ENCODE data around the gene RCSD1.

Gene RCSD1

DNA sequence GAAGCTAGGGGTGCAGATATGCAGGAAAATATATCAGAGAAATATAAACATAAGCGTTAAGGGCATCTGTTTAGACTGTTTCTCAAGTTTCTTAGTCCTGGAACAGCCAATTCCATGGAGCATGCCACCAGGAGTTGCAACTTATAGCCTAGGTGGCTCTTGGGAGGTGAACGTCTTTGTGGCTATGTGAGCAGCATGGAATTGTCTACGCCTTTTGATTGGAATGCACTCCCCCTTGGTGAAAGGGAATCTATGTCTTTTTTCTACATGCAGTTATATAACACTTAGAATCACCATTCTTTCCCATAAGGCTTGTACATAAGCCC is 12.4 kb downstream of the RCSD1 start:
- no peak overlapping the region for H2BK15ac ChIP-seq (ENCODE audit: low read depth, poor library complexity, severe bottlenecking)
- no peak overlapping the region for H3K27ac ChIP-seq (ENCODE audit: low read length, poor library complexity, severe bottlenecking)
- no peak overlapping the region for H3K9ac ChIP-seq (ENCODE audit: low read length)
- H3K18ac ChIP-seq (ENCODE audit: low read depth in 1 of 2, low read length in 2 of 2) = no peak overlapping the region
- no peak for DNase-seq
- no peak overlapping the region for H4K8ac ChIP-seq (ENCODE audit: low read length)
- H3K4me1 ChIP-seq (ENCODE audit: control insufficient read depth, insufficient read depth, low read depth, low read length) = no peaks in the 10 kb centered on the region
- H3K79me1 ChIP-seq (replicated peaks; ENCODE audit: low read length, poor library complexity, severe bottlenecking) = no peaks in the 10 kb centered on the region
- H3K27me3 ChIP-seq (ENCODE audit: control insufficient read depth in 1 of 2, insufficient read depth in 1 of 2, low read length in 2 of 2) = peaks cover 11 to 19% of the 10 kb centered on the region in 2 experiments
- WGBS = 78% methylated on average over 1 of the region's 3 CpGs
- no peak overlapping the region for H2AFZ ChIP-seq (ENCODE audit: low read depth, low read length)
- H3K23ac ChIP-seq (ENCODE audit: low read length in 2 of 2) = no peak overlapping the region
- H2AK5ac ChIP-seq (ENCODE audit: low read length, severe bottlenecking) = no peak overlapping the region
- no peak overlapping the region for H2BK120ac ChIP-seq (ENCODE audit: low read depth, low read length)
- H3K14ac ChIP-seq (ENCODE audit: low read length in 2 of 2) = no peak overlapping the region
- no peak overlapping the region for H4K91ac ChIP-seq (ENCODE audit: low read length)
- no peak overlapping the region for H3K4ac ChIP-seq (ENCODE audit: low read depth in 1 of 2, low read length in 2 of 2)
- no peaks in the 10 kb centered on the region for H3K9me3 ChIP-seq (ENCODE audit: control insufficient read depth, low read length)
- H3K36me3 ChIP-seq (ENCODE audit: control insufficient read depth in 1 of 2, insufficient read depth in 2 of 2, low read depth in 1 of 2, low read length in 2 of 2) = no peaks in the 10 kb centered on the region
- H3K4me3 ChIP-seq (ENCODE audit: insufficient read depth in 1 of 2, low read depth in 1 of 2, low read length in 2 of 2) = no peak overlapping the region
- H3K4me2 ChIP-seq (ENCODE audit: low read length, poor library complexity, severe bottlenecking) = no peak overlapping the region
- H2BK5ac ChIP-seq (ENCODE audit: low read depth, low read length, poor library complexity, severe bottlenecking) = no peak overlapping the region
- H2BK12ac ChIP-seq (ENCODE audit: low read length in 2 of 2) = no peak overlapping the region

GRCh38 chr1:167643441-167643840 is 13.4 kb downstream of the RCSD1 start:
- no peak overlapping the region for H4K8ac ChIP-seq (ENCODE audit: low read length)
- H2BK15ac ChIP-seq (ENCODE audit: low read depth, poor library complexity, severe bottlenecking) = no peak overlapping the region
- no peak overlapping the region for H2AK5ac ChIP-seq (ENCODE audit: low read length, severe bottlenecking)
- H3K18ac ChIP-seq (ENCODE audit: low read depth in 1 of 2, low read length in 2 of 2) = no peak overlapping the region
- DNase-seq = no peak
- no peaks in the 10 kb centered on the region for H3K36me3 ChIP-seq (ENCODE audit: control insufficient read depth in 1 of 2, insufficient read depth in 2 of 2, low read depth in 1 of 2, low read length in 2 of 2)
- no peaks in the 10 kb centered on the region for H3K4me1 ChIP-seq (ENCODE audit: control insufficient read depth, insufficient read depth, low read depth, low read length)
- no peak overlapping the region for H3K14ac ChIP-seq (ENCODE audit: low read length in 2 of 2)
- no peak overlapping the region for H3K4ac ChIP-seq (ENCODE audit: low read depth in 1 of 2, low read length in 2 of 2)
- H3K9me3 ChIP-seq (ENCODE audit: control insufficient read depth, low read length) = no peaks in the 10 kb centered on the region
- H2AFZ ChIP-seq (ENCODE audit: low read depth, low read length) = no peak overlapping the region
- no peak overlapping the region for H2BK5ac ChIP-seq (ENCODE audit: low read depth, low read length, poor library complexity, severe bottlenecking)
- no peak overlapping the region for H3K27ac ChIP-seq (ENCODE audit: low read length, poor library complexity, severe bottlenecking)
- H3K79me1 ChIP-seq (replicated peaks; ENCODE audit: low read length, poor library complexity, severe bottlenecking) = no peaks in the 10 kb centered on the region
- no peak overlapping the region for H3K23ac ChIP-seq (ENCODE audit: low read length in 2 of 2)
- H2BK12ac ChIP-seq (ENCODE audit: low read length in 2 of 2) = no peak overlapping the region
- H3K27me3 ChIP-seq (ENCODE audit: control insufficient read depth in 1 of 2, insufficient read depth in 1 of 2, low read length in 2 of 2) = peaks cover 7 to 19% of the 10 kb centered on the region in 2 experiments
- no peak overlapping the region for H2BK120ac ChIP-seq (ENCODE audit: low read depth, low read length)
- H4K91ac ChIP-seq (ENCODE audit: low read length) = no peak overlapping the region
- no peak overlapping the region for H3K4me3 ChIP-seq (ENCODE audit: insufficient read depth in 1 of 2, low read depth in 1 of 2, low read length in 2 of 2)
- 83% methylated on average over 3 of the region's 3 CpGs for WGBS
- no peak overlapping the region for H3K9ac ChIP-seq (ENCODE audit: low read length)
- H3K4me2 ChIP-seq (ENCODE audit: low read length, poor library complexity, severe bottlenecking) = no peak overlapping the region

- H3K4ac ChIP-seq (ENCODE audit: low read depth in 1 of 2, low read length in 2 of 2) = no peak overlapping the region
- H3K9ac ChIP-seq (ENCODE audit: low read length) = no peak overlapping the region
- no peaks in the 10 kb centered on the region for H3K9me3 ChIP-seq (ENCODE audit: control insufficient read depth, low read length)
- H4K8ac ChIP-seq (ENCODE audit: low read length) = no peak overlapping the region
- H3K79me1 ChIP-seq (replicated peaks; ENCODE audit: low read length, poor library complexity, severe bottlenecking) = no peaks in the 10 kb centered on the region
- H2BK5ac ChIP-seq (ENCODE audit: low read depth, low read length, poor library complexity, severe bottlenecking) = no peak overlapping the region
- 85% methylated on average over 4 of the region's 4 CpGs for WGBS
- no peak overlapping the region for H3K18ac ChIP-seq (ENCODE audit: low read depth in 1 of 2, low read length in 2 of 2)
- no peak overlapping the region for H3K4me2 ChIP-seq (ENCODE audit: low read length, poor library complexity, severe bottlenecking)
- peaks cover 7 to 19% of the 10 kb centered on the region in 2 experiments for H3K27me3 ChIP-seq (ENCODE audit: control insufficient read depth in 1 of 2, insufficient read depth in 1 of 2, low read length in 2 of 2)
- no peak overlapping the region for H3K14ac ChIP-seq (ENCODE audit: low read length in 2 of 2)
- no peak overlapping the region for H2AK5ac ChIP-seq (ENCODE audit: low read length, severe bottlenecking)
- no peak overlapping the region for H3K23ac ChIP-seq (ENCODE audit: low read length in 2 of 2)
- H2BK15ac ChIP-seq (ENCODE audit: low read depth, poor library complexity, severe bottlenecking) = no peak overlapping the region
- no peak overlapping the region for H4K91ac ChIP-seq (ENCODE audit: low read length)
- no peak for DNase-seq
- H2BK120ac ChIP-seq (ENCODE audit: low read depth, low read length) = no peak overlapping the region
- H3K27ac ChIP-seq (ENCODE audit: low read length, poor library complexity, severe bottlenecking) = no peak overlapping the region
- H3K4me3 ChIP-seq (ENCODE audit: insufficient read depth in 1 of 2, low read depth in 1 of 2, low read length in 2 of 2) = no peak overlapping the region
- H3K36me3 ChIP-seq (ENCODE audit: control insufficient read depth in 1 of 2, insufficient read depth in 2 of 2, low read depth in 1 of 2, low read length in 2 of 2) = no peaks in the 10 kb centered on the region
- no peaks in the 10 kb centered on the region for H3K4me1 ChIP-seq (ENCODE audit: control insufficient read depth, insufficient read depth, low read depth, low read length)
- no peak overlapping the region for H2AFZ ChIP-seq (ENCODE audit: low read depth, low read length)
- no peak overlapping the region for H2BK12ac ChIP-seq (ENCODE audit: low read length in 2 of 2)
Observed at GRCh38 chr1:167644551-167644950, 14.5 kb downstream of the RCSD1 start.

DNA sequence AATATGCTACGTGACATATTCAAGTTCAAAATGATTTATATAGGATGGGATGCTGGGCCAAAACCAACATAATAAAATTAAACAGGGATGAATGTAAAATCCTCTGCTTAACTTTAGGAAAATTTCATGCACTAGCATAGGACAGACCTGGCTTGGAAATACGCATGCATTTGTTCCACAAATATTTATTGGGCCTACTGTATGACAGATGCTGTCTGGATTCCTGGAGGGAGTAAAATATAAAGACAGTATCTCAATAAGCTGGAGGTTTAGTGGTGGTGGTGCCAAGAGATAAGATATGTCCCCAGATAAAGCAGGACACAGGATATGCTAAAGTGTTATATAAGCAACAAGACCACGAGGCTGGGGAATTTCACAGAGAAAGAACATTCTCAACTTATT is 15.1 kb downstream of the RCSD1 start:
- no peak overlapping the region for H3K14ac ChIP-seq (ENCODE audit: low read length in 2 of 2)
- H2BK12ac ChIP-seq (ENCODE audit: low read length in 2 of 2) = no peak overlapping the region
- no peak overlapping the region for H3K4ac ChIP-seq (ENCODE audit: low read depth in 1 of 2, low read length in 2 of 2)
- H3K4me2 ChIP-seq (ENCODE audit: low read length, poor library complexity, severe bottlenecking) = no peak overlapping the region
- H2BK120ac ChIP-seq (ENCODE audit: low read depth, low read length) = no peak overlapping the region
- H4K8ac ChIP-seq (ENCODE audit: low read length) = no peak overlapping the region
- WGBS = 60% methylated on average over 3 of the region's 3 CpGs
- no peak overlapping the region for H3K23ac ChIP-seq (ENCODE audit: low read length in 2 of 2)
- H4K91ac ChIP-seq (ENCODE audit: low read length) = no peak overlapping the region
- H3K4me1 ChIP-seq (ENCODE audit: control insufficient read depth, insufficient read depth, low read depth, low read length) = no peaks in the 10 kb centered on the region
- H3K4me3 ChIP-seq (ENCODE audit: insufficient read depth in 1 of 2, low read depth in 1 of 2, low read length in 2 of 2) = no peak overlapping the region
- H3K27me3 ChIP-seq (ENCODE audit: control insufficient read depth in 1 of 2, insufficient read depth in 1 of 2, low read length in 2 of 2) = peaks cover 7 to 14% of the 10 kb centered on the region in 2 experiments
- H3K36me3 ChIP-seq (ENCODE audit: control insufficient read depth in 1 of 2, insufficient read depth in 2 of 2, low read depth in 1 of 2, low read length in 2 of 2) = no peaks in the 10 kb centered on the region
- no peak overlapping the region for H2BK15ac ChIP-seq (ENCODE audit: low read depth, poor library complexity, severe bottlenecking)
- H3K27ac ChIP-seq (ENCODE audit: low read length, poor library complexity, severe bottlenecking) = no peak overlapping the region
- no peak overlapping the region for H2AFZ ChIP-seq (ENCODE audit: low read depth, low read length)
- no peak for DNase-seq
- H2AK5ac ChIP-seq (ENCODE audit: low read length, severe bottlenecking) = no peak overlapping the region
- no peaks in the 10 kb centered on the region for H3K79me1 ChIP-seq (replicated peaks; ENCODE audit: low read length, poor library complexity, severe bottlenecking)
- no peak overlapping the region for H3K18ac ChIP-seq (ENCODE audit: low read depth in 1 of 2, low read length in 2 of 2)
- H3K9ac ChIP-seq (ENCODE audit: low read length) = no peak overlapping the region
- H2BK5ac ChIP-seq (ENCODE audit: low read depth, low read length, poor library complexity, severe bottlenecking) = no peak overlapping the region
- H3K9me3 ChIP-seq (ENCODE audit: control insufficient read depth, low read length) = no peaks in the 10 kb centered on the region

All from mesenchymal stem cell (in vitro differentiated cells and primary cell).